RPMI8226 (cell line): ENCODE measurements around the gene GNPTG.

Source experiments
- DNase-seq: peaks from one replicate; pipeline ENCODE4 v3.0.0-alpha.2; 2015

GNPTG gene

DNA sequence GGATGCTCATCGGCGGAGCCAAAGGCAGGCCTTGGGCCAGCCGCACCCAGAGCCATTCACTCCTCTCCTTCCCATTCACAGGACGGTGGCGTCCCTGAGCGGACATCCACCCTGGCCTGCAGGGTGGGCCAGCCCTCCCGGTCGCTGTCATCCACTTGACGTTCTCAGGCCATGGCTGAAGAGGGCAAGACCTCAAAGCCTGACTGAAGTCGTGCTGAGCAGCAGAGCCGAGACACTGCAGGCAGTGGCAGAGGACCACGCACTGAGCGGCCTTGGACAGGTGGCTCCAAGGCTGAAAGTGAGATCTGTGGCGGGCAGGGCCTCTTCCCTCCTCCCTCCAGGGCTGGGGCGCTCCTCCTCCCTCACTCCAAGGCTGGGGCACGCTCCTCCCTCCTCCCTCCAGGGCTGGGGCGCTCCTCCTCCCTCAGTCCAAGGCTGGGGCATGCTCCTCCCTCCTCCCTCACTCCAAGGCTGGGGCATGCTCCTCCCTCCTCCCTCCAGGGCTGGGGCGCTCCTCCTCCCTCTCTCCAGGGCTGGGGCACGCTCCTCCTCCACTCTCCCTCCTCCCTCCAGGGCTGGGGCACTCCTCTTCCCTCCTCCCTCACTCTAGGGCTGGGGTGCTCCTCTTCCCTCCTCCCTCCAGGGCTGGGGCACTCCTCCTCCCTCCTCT is 24.1 kb downstream of the GNPTG start:
- no peak for DNase-seq

- DNase-seq = no peak
Measured at GRCh38 chr16:1377406-1378010, 25.8 kb downstream of the GNPTG start.

- DNase-seq = no peak
Measured at GRCh38 chr16:1378087-1378803, 26.5 kb downstream of the GNPTG start.

DNA sequence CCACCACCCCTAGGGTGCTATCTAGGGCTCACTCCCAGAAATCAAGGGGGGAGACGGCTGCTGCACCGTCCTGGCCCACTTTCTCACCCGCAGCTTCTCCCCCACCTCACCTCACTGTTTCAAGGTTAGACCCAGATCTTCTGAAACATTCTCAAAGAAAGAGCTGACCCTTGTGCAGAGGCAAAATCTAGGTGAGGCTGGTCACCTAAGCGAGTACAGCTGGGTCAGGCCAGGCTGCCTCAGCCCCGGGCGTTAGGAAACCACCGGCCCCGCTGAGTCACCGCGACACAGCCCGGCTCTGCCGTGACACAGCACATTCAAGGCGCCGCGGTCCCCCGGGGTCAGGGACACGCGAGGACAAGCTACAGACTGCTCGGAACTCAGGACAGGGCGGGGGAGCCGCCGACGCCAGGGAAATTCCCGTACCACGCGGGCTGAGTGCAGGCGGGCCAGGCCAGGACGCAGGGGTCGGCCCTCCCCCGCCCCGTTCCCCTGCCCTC is 27.1 kb downstream of the GNPTG start:
- DNase-seq = peak; percentile 83

GRCh38 chr16:1379304-1380076 is 27.8 kb downstream of the GNPTG start:
- peak; percentile 83 for DNase-seq

GRCh38 chr16:1380195-1380594 is 28.5 kb downstream of the GNPTG start:
- DNase-seq = no peak

DNA sequence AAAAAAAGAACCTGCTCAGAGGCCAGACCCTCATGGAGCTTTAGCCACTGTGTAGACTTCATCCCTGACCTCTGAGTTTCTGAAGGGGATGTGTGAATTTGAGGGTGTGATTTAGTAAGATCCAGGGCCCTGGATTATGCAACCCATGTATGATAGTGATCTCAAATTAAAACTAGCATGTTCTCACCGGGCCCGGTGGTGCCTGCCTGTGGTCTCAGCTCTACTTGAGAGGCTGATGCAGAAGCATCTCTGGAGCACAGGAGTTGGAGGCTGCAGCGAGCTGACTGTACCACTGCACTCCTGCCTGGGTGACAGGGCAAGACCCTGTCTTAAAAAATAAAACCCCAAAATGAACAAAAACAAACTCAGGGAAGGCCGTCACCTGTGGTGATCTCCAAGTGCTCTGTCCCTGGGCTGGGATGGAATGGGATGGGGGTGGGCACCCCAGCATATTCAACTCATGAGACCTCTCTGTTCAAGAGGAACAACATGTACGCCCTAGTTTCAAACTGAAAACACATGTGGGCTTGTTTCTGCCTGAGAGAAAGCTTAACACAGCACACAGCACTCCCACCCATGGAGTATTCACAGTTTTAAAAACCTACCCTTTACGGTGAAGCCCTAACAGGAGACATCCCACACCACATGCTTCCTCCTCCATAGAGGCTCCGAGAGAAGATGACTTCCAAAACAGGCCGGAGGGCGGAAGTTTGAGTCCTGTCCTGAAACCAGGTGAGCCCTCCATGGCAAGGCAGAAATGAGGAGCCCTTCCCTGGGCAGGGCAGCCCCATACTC is 30.1 kb downstream of the GNPTG start:
- no peak for DNase-seq

GRCh38 chr16:1383556-1383955 is 31.8 kb downstream of the GNPTG start:
- DNase-seq = no peak

GRCh38 chr16:1385232-1385631 is 33.5 kb downstream of the GNPTG start:
- DNase-seq = no peak

DNA sequence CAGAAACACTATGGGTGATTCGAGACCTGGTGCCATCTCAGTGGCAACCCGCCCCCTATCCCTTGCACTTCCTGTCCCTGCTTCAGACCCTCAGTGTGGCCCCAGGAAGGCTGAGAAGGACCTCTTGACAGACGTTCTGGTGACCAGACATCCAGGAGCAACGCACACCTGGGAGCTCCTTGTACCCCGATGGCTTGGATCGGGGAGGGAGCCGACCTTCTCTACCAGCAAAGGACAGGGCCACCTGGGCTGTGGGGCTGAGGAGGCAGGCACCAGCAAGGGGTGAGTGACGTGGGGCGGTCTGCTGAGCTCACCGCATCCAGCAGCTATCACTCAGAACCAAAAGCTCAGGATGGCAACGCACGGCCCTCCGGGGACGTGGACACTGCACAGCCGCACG is 35.6 kb downstream of the GNPTG start:
- DNase-seq = no peak

GRCh38 chr16:1389762-1390161 is 38.0 kb downstream of the GNPTG start:
- DNase-seq = no peak

- DNase-seq = no peak
Measured at GRCh38 chr16:1390239-1390779, 38.6 kb downstream of the GNPTG start.

- no peak for DNase-seq
Measured at GRCh38 chr16:1392826-1393225, 41.1 kb downstream of the GNPTG start.

GRCh38 chr16:1393613-1394176 is 42.0 kb downstream of the GNPTG start:
- no peak for DNase-seq

- no peak for DNase-seq
Measured at GRCh38 chr16:1394367-1394951, 42.7 kb downstream of the GNPTG start.

- DNase-seq = no peak
Measured at GRCh38 chr16:1395444-1396031, 43.8 kb downstream of the GNPTG start.

DNA sequence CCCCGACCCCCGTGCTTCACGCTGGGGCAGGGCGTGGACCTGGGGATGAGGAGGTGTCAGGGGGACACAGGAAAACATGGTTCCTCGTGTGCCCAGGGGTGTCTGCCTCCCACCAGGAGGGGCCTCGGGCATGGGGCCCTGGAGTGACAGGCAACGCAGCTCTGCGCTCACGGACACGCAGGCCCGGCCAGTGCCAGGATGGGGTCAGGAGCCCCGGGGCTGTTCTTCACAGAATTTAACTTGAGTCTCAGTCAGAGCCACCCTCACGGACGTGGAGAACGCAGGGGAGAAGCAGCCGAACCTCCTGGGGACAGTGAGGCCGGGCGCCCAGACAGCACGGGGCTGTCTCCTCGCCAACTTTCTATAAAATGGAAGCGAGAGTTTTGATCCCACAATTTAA is 46.0 kb downstream of the GNPTG start:
- DNase-seq = no peak

DNA sequence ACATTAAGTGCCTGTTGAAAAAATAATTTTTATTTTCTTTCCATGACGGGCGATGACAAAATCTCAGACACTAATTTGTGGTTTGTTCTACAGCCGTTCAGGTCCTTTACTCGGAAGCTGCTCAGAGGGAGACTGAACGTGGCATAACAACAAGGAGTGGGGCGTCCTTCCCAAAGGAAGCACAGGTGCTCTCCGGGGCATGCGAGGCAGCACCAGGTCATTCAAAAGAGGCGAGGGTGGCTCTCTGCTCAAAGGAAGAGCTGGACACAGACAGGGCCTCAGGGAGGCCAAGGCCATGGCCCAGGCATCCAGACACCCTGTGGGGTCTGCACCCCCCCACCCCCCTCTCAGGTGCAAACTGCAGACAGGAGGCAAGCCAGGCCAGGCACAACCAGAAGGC is 46.6 kb downstream of the GNPTG start:
- DNase-seq = no peak

DNA sequence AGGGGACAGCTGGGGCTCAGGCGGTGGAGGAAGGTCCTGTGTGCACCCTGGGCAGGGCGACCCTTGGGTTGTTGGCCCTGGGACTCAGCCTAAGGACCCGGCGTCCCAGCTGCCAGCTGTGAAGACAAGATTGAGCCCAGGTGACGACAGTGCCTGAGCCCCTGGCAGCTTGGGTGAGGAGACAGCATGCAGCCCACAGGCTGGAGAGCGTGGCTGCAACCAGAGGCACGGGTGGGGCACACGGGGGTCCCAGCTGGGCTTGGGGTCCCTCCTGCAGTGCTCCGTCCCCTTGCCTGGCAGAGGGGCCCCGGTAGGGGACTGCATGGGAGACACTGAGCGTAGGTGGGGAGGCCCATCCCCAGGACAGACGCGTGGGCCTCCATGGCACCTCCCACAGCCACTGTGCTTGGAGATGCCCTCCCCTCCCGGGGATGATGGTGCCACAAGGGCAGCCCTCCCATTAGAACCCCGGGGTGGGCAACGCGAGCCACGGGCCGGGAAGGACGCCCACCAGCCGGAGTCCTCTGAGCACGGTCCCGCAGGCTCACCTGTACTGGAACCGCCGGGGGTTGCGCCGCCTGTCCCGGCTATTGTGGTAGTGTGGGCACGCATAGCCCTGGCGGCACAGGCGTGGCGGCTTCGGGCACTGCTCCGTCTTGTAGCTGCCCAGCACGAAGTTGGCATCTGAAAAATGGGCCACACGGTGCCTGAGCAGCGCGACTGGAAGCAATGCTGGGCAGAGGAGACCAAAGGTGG is 47.3 kb downstream of the GNPTG start:
- DNase-seq = no peak

GRCh38 chr16:1401061-1401757 is 49.5 kb downstream of the GNPTG start:
- DNase-seq = no peak
